HG03558 (cell line): ENCODE results near the gene NUDT3.
"Not testable (repeated sequence)": the region's sequence is repeated elsewhere in the genome, so short reads cannot be mapped to it uniquely, and the experiment has no call there.

Experiments
- ATAC-seq: cut with Tn5 transposase; IDR thresholded peaks from one replicate; pipeline ENCODE4 v1.9.1; 2021; ENCODE audit warnings: moderate number of reproducible peaks; ENCODE audit not compliant: unreplicated experiment; ENCODE audit errors: extremely low read depth

Gene NUDT3

GRCh38 chr6:34325633-34326032 is 66.8 kb downstream of the NUDT3 start:
- ATAC-seq: no peak

- ATAC-seq: no peak
Observed at GRCh38 chr6:34324738-34325444, 67.6 kb downstream of the NUDT3 start.

- not testable (repeated sequence) for ATAC-seq
Observed at GRCh38 chr6:34324221-34324620, 68.2 kb downstream of the NUDT3 start.

- no peak for ATAC-seq
Observed at GRCh38 chr6:34323300-34323699, 69.2 kb downstream of the NUDT3 start.

GRCh38 chr6:34322732-34323131 is 69.7 kb downstream of the NUDT3 start:
- ATAC-seq: no peak

GRCh38 chr6:34321821-34322220 is 70.6 kb downstream of the NUDT3 start:
- ATAC-seq: no peak

GRCh38 chr6:34319471-34319885 is 73.0 kb downstream of the NUDT3 start:
- ATAC-seq: no peak

GRCh38 chr6:34318499-34319470 is 73.7 kb downstream of the NUDT3 start:
- no peak for ATAC-seq

GRCh38 chr6:34317882-34318498 is 74.5 kb downstream of the NUDT3 start:
- no peak for ATAC-seq

- ATAC-seq: no peak
Observed at GRCh38 chr6:34317172-34317477, 75.3 kb downstream of the NUDT3 start.

GRCh38 chr6:34316431-34317171 is 75.9 kb downstream of the NUDT3 start:
- ATAC-seq: no peak

- no peak for ATAC-seq
Observed at GRCh38 chr6:34315780-34316179, 76.7 kb downstream of the NUDT3 start.

GRCh38 chr6:34315256-34315655 is 77.2 kb downstream of the NUDT3 start:
- ATAC-seq: no peak

GRCh38 chr6:34312259-34312658 is 80.2 kb downstream of the NUDT3 start:
- no peak for ATAC-seq

- no peak for ATAC-seq
Observed at GRCh38 chr6:34310817-34311216, 81.7 kb downstream of the NUDT3 start.

GRCh38 chr6:34308483-34308882 is 84.0 kb downstream of the NUDT3 start:
- ATAC-seq: no peak

GRCh38 chr6:34305982-34306708 is 86.3 kb downstream of the NUDT3 start:
- ATAC-seq: no peak

- ATAC-seq: no peak
Observed at GRCh38 chr6:34305497-34305896, 87.0 kb downstream of the NUDT3 start.

- no peak for ATAC-seq
Observed at GRCh38 chr6:34304164-34304563, 88.3 kb downstream of the NUDT3 start.

GRCh38 chr6:34302929-34303328 is 89.5 kb downstream of the NUDT3 start:
- ATAC-seq: no peak
